Measurements from ENCODE around the gene MTMR3.

GRCh38 chr22:30078320-30079311, 195.6 kb downstream of the MTMR3 start:
- no peak for TF ChIP-seq HNF4G (IDR thresholded peaks at IDR 0.05)
- TF ChIP-seq CTCF (IDR thresholded peaks at IDR 0.05; ENCODE audit: low read depth, low read length, missing input control), result no peak
- TF ChIP-seq REST (IDR thresholded peaks at IDR 0.05), result no peak
- TF ChIP-seq SP1 (IDR thresholded peaks at IDR 0.05), result no peak
- no peak for TF ChIP-seq TAF1 (conservative IDR thresholded peaks at IDR 0.05)
